Measurements from ENCODE around the gene PLA2G1B.
A peak's percentile ranks its signal among the peaks of the same experiment; 100 is the strongest.

Gene PLA2G1B

DNA sequence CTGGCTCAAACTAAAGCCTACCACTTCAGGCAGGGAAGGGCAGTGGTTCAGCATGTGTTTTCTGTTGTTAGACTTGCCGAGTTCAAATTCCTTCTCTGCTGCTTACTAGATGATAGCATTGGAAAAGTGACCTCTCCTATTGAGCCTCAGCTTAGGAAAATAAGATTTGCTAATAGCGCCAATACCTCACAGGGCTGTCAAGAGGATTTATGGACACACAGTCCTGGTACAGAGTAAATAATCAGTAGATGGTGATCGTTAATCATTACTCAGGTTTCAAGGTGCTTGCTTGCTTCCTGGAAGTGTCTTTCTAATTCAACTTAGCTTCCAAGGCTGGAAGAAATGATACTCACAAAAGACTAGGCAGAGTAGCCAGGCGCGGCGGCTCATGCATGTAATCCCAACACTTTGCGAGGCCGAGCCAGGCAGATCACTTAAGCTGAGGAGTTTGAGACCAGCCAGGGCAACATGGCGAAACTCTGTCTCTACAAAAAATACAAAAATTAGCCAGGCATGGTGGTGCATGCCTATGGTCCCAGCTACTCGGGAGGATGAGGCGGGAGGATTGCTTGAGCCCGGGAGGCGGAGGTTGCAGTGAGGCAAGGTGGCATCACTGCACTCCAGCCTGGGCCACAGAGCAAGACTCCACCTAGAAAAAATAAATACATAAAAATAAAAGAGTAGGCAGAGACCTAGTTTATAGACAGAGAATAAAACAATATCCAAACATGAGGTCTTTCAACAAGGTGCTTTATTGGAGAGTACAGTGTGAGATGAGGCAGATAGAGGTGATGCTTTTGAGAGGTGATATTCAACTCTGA is 6.0 kb downstream of the PLA2G1B start:
- Mint-ChIP-seq H3K27ac (no peak overlapping the region), H3K36me3 (ENCODE audit: low read depth) (no peaks in the 10 kb centered on the region)

DNA sequence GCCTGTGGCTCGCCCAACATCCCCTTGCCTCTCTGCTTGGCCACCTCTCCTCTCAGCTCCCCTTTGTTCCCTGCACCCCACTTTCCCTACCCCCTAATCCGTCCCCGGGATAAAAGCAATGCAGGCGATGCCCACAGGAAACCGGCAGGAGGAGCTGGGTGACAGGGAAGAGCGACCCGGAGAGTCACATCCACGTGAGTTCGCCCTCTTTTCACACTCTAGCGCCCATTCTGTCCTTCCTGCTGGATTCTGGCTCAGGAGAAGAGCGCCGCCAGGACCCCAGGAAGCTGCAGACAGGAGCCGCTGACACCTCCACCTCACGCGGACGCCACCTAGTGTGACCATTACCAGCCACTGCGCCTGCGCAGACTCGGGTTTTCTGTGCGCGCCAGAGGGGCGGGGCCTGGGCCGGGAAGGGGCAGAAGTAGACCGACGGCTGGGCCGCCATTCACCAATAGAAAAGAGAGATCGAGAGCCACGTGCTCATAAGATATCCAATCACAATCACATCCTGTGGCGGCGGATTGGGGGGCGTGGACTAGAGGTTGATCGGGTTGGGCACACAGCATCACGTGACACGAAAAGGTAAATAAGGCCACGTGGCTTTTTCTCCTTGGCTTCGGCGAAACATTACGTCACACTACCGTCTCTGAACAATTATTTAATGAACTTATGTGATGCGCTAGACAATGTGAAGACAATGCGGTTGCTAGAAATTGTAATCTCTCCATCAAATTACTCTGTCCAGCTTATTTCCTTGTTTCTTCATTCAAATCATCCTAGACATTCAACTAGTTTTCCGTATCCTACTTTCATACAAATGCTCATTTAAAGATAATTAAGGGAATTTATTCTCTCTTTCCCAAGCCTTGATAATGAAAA is 10.1 kb downstream of the PLA2G1B start:
- Mint-ChIP-seq H3K27me3 (ENCODE audit: low read depth, poor library complexity) (peaks cover 29% of the 10 kb centered on the region), H3K9me3 (no peaks in the 10 kb centered on the region), H3K36me3 (ENCODE audit: low read depth) (no peaks in the 10 kb centered on the region), H3K4me1 (peaks cover 35% of the 10 kb centered on the region), H3K27ac (peak overlapping the region; percentile 95), H3K4me3 (peak overlapping the region; percentile 87)
- DNase-seq, result peak; percentile 100
- TF ChIP-seq, protein P1, sequence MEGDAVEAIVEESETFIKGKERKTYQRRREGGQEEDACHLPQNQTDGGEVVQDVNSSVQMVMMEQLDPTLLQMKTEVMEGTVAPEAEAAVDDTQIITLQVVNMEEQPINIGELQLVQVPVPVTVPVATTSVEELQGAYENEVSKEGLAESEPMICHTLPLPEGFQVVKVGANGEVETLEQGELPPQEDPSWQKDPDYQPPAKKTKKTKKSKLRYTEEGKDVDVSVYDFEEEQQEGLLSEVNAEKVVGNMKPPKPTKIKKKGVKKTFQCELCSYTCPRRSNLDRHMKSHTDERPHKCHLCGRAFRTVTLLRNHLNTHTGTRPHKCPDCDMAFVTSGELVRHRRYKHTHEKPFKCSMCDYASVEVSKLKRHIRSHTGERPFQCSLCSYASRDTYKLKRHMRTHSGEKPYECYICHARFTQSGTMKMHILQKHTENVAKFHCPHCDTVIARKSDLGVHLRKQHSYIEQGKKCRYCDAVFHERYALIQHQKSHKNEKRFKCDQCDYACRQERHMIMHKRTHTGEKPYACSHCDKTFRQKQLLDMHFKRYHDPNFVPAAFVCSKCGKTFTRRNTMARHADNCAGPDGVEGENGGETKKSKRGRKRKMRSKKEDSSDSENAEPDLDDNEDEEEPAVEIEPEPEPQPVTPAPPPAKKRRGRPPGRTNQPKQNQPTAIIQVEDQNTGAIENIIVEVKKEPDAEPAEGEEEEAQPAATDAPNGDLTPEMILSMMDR (IDR thresholded peaks at IDR 0.05), result peak; percentile 42

More for the DNA sequence above, 6.0 kb downstream of the PLA2G1B start:
- no peaks in the 10 kb centered on the region for H3K9me3 Mint-ChIP-seq
- TF ChIP-seq, protein P1 (IDR thresholded peaks at IDR 0.05), result no peak
- no peak for DNase-seq
- peaks cover 45% of the 10 kb centered on the region for H3K27me3 Mint-ChIP-seq (ENCODE audit: low read depth, poor library complexity)
- H3K4me3 Mint-ChIP-seq, result no peak overlapping the region
- peaks cover 37% of the 10 kb centered on the region for H3K4me1 Mint-ChIP-seq

DNA sequence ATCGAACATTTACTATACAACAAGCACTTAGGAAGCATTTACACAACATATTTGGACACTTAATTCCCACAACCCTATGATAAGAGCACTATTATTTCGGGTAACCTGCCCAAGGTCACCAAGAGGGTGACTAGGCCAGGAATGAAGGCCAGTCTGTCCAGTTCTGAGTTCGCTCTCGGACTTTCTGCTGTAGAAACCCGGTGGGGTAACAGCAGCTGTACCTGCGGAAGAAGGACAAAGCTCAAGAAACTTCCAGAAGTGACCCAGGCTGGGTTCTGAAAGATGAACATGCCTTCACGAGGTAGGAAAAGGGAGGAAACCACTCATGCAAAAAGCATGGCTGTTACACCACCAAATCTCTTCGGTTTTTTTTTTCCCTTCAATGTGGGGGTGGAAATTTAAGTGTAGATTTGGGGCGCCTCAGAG is 10.8 kb downstream of the PLA2G1B start:
- no peak for DNase-seq
- Mint-ChIP-seq H3K36me3 (ENCODE audit: low read depth) (no peaks in the 10 kb centered on the region), H3K4me1 (peaks cover 37% of the 10 kb centered on the region), H3K9me3 (no peaks in the 10 kb centered on the region), H3K4me3 (peak overlapping the region; percentile 87), H3K27me3 (ENCODE audit: low read depth, poor library complexity) (peaks cover 27% of the 10 kb centered on the region), H3K27ac (peak overlapping the region; percentile 95)
- TF ChIP-seq, protein P1 (IDR thresholded peaks at IDR 0.05), result no peak

DNA sequence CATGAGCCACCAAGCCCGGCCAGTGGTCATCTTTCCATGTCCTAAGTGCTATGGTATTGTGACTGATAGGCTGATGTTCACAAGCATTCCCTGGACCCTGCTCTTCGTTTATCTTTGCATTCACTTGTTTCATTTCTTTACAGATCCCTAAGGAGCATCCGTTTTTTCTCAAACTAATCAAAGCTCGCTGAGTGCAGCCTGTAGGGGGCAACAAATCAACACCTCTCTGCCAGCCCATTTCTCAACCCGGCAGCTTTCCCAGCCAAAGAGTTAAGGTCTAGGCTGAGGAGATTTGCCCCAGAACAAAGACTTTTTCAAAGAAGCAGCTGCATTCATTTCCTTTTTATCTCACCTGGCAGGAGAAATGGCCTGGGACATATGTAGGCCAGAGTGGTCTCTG is 13.4 kb downstream of the PLA2G1B start:
- H3K27ac Mint-ChIP-seq, result no peak overlapping the region
- no peak overlapping the region for H3K4me3 Mint-ChIP-seq
- no peaks in the 10 kb centered on the region for H3K9me3 Mint-ChIP-seq
- TF ChIP-seq, protein P1 (IDR thresholded peaks at IDR 0.05), result no peak
- DNase-seq, result no peak
- peaks cover 8% of the 10 kb centered on the region for H3K27me3 Mint-ChIP-seq (ENCODE audit: low read depth, poor library complexity)
- peaks cover 32% of the 10 kb centered on the region for H3K4me1 Mint-ChIP-seq
- no peaks in the 10 kb centered on the region for H3K36me3 Mint-ChIP-seq (ENCODE audit: low read depth)

DNA sequence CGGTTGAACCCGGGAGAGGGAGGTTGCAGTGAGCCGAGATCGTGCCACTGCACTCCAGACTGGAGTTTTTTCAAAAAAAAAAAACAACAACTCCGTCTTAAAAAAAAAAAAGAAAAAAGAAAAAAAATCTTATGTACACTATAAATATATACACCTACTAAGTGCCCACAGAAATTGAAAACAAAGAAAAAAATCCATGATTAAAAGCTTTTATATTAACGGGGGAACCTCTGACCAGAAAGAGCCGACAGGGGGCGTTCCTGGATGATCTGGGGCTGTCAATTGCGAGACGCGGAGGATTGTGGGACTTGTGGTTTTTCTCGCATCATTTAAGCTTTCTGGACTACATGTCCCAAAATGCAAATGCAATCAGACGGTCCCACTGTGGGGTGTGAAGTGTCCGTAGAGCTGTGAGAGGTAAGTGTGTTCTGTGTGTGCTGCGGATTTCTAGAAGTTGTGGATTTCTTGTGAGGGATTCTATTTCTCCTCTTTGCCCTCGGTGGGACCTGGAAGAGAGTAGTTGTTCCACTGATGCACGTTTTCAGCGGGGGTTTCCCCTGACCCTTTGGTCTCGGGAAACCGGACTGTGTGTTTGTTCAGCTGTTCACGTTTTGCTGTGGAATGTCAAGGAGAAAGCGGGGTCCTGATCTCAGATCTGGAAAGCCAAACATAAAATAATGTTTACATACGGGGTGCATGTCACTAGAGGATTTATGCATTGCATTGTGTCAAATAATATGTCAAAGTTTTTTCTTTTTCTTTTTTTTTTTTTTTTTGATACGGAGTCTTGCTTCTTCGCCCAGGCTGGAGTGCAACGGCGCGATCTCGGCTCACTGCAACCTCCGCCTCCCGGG is 25.4 kb downstream of the PLA2G1B start, which contains the start of gene SIRT4:
SIRT4 (plus strand) TSS at position 360 of the 854 bp plus-strand sequence. CDS start 1,241 bp downstream, outside the sequence.
- peak; percentile 88 for DNase-seq
- Mint-ChIP-seq H3K27ac (peak within 1 kb of the TSS; percentile 96), H3K27me3 (ENCODE audit: low read depth, poor library complexity) (peaks cover 4% of the 10 kb centered on the region), H3K9me3 (no peaks in the 10 kb centered on the region), H3K36me3 (ENCODE audit: low read depth) (no peaks in the 10 kb centered on the region), H3K4me3 (peak within 1 kb of the TSS; percentile 94), H3K4me1 (peaks cover 18% of the 10 kb centered on the region)
- TF ChIP-seq, protein P1 (IDR thresholded peaks at IDR 0.05), result peak; percentile 74
